WI38 (cell line): ENCODE data around the gene CCDC124.

Experiments used
- H3K4me3 ChIP-seq: 2 replicates; pipeline ENCODE4 v1.5.1; 2011; ENCODE audit warnings: low read depth, mild to moderate bottlenecking, control low read depth, low read length
- TF ChIP-seq, protein P1 (sequence below): IDR thresholded peaks from 2 replicates; pipeline ENCODE4 v1.5.1; 2012; ENCODE audit warnings: low read depth, mild to moderate bottlenecking, control low read depth, low read length

Gene CCDC124

DNA sequence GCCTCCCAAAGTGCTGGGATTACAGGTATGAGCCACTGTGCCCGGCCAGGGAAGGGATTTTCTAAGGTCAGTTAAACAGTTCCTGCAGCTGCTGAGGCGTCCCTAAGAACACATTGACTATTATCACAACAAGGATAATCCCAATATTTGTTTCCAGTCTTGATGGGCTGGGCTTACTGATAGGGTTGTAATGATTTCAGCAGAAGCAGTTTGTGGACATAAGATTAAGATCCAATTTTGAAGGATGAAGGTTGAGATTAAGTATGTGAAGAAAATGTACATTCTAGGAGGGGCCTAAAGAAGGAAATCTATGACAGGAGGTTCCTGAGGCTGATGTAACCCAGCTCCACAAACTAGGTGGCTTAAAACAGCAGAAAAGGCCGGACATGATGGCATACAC lies 10.7 kb upstream of the CCDC124 start:
- no peak overlapping the region for H3K4me3 ChIP-seq
- TF ChIP-seq, protein P1, sequence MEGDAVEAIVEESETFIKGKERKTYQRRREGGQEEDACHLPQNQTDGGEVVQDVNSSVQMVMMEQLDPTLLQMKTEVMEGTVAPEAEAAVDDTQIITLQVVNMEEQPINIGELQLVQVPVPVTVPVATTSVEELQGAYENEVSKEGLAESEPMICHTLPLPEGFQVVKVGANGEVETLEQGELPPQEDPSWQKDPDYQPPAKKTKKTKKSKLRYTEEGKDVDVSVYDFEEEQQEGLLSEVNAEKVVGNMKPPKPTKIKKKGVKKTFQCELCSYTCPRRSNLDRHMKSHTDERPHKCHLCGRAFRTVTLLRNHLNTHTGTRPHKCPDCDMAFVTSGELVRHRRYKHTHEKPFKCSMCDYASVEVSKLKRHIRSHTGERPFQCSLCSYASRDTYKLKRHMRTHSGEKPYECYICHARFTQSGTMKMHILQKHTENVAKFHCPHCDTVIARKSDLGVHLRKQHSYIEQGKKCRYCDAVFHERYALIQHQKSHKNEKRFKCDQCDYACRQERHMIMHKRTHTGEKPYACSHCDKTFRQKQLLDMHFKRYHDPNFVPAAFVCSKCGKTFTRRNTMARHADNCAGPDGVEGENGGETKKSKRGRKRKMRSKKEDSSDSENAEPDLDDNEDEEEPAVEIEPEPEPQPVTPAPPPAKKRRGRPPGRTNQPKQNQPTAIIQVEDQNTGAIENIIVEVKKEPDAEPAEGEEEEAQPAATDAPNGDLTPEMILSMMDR, result no peak

DNA sequence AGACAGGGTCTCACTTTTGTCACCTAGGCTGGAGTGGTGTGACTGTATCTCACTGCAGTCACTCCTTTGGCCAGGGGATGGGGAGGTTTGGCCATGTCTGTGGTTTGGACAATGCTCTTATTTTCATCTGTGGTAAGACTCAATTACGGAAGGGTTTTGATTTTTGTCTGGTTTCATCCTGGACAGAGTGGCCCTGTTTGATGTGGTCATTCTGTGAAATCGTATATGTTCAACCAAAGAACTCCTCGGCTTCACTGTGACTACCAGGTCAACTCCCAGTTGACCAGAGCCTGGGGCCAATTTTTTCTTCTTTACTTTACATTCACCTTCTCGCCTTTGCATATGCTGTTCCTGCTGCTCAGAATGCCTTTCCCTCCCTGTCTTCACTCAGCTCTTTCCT lies 6.8 kb upstream of the CCDC124 start:
- TF ChIP-seq, protein P1, result no peak

DNA sequence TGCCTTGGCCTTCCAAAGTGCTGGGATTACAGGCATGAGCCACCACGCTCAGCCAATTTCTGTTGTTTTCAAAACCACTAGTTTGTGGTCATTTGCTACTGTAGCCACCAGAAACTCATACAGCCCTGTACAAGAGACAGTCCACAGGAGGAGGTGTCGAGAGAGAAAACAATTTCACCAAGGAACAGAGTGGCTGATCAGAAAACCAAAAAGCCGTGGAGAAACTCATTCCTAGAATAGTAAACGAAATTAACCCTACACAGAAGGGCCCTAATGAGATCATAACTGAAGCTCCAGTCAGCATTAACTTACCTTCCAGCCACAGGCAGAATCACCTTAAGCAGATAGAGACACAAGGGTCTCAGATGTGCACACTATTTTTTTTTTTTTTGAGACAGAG lies 3.8 kb upstream of the CCDC124 start:
- TF ChIP-seq, protein P1, result no peak
- H3K4me3 ChIP-seq, result no peak overlapping the region

More for the DNA sequence above, 6.8 kb upstream of the CCDC124 start:
- no peak overlapping the region for H3K4me3 ChIP-seq

DNA sequence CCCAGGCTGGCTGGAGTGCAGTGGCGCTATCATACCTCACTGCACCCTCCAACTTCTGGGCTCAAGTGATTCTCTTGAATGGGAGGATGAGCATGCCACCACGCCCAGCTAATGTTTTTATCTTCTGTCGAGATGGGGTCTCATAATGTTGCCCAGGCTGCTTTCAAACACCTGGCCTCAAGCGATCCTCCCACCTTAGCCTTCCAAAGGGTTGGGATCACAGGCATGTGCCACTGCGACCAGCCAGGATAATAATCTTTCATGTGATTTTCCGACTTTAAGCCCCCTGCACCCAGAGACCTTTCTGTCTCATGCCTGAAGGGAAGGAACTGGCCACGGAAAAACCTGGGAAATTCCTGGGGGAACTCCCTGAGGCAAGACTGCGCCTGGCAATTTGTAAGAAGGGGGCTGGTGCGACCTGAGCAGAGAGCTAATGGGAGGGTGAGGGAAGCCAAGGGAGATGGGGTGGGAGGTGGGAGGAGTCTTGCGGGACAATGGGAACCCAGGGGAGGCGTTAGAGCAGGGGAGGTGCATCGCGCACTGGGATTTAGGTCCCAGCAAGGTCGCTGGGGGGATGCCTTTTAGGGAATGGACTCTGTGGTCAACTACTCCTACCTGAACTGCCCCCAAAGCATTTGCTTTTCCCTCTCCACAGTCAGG lies 1.2 kb upstream of the CCDC124 start:
- TF ChIP-seq, protein P1, result no peak
- H3K4me3 ChIP-seq, result no peak overlapping the region; the same call in 1 of the 2 replicates

DNA sequence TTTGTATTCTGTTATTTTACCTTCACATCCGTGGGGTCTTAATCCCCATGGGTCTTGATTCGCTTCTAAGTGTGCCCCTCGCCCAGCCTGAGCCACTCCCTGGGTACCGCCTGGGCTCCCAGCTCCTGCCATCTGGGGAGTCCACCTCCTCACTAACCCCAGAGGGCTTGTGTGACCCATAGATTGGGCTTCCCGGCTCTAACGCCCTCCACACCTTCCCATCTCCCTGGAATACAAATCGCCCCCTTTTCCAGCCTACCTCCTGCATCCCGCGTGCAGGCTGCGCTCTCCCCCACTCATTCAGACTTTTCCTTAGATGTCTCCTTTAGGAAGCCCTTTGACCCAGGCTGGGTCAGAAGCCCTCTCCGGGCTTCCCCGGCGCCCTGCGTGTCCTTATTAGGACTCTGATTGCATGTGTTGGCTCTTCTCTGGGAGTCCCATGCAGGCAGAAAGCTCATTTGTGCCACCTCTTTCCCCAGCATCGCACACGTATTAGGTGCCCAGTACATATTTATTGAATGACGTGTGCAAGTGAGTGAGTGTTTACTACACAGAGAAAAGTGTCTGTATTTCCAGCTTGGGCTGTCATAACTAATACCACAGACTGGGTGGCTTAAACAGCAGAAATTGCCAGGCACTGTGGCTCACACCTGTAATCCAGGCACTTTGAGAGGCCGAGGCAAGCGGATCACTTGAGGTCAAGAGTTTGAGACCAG lies 757 bp downstream of the CCDC124 start:
- H3K4me3 ChIP-seq, result peak overlapping the region; percentile 89
- TF ChIP-seq, protein P1, result no peak

DNA sequence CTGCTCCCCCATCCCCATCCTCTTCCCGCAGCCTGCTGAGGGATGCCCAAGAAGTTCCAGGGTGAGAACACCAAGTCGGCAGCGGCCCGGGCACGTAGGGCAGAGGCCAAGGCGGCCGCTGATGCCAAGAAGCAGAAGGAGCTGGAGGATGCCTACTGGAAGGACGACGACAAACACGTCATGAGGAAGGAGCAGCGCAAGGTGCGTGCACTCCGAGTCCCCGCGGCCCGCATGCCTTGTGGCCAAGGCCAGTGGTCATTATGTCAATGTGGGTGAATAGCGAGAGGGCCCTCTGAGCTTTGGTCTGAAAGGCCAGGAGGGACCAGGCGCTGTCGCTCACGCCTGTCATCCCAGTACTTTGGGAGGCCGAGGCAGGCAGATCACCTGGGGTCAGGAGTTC lies 3.6 kb downstream of the CCDC124 start:
- no peak overlapping the region for H3K4me3 ChIP-seq
- TF ChIP-seq, protein P1, result no peak

DNA sequence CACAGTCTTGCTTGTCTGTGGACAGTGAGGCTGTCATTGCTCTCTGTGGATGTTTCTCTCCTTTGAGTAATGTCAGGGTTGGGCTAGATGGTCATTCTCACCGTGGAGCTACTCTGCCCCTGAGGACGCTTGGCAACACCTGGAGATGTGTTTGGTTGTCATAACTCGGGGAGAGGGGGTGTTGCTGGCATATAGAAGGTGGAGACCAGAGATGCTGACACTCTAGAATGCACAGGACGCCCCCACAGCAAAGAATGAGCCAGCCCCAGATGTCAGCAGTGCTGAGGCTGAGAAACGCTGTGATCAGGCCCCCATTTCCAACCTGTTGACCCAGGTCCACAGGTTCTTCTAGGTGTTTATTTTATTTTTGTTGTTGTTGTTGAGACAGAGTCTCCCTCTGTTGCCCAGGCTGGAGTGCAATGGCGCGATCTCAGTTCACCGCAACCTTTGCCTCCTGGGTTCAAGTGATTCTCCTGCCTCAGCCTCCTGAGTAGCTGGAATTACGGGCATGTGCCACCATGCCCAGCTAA lies 4.6 kb downstream of the CCDC124 start:
- TF ChIP-seq, protein P1, result no peak
- H3K4me3 ChIP-seq, result no peak overlapping the region
